ENCODE measurements around the gene MIS18A.

GRCh38 chr21:32237021-32237420 lies 41.8 kb downstream of the MIS18A start:
- TF ChIP-seq CTCF (IDR thresholded peaks at IDR 0.05) = no peak
- TF ChIP-seq POLR2A (IDR thresholded peaks at IDR 0.05) = no peak
